SU-DHL-6 (cell line): ENCODE measurements around the gene JCAD.
"Not testable (repeated sequence)": the region's sequence is repeated elsewhere in the genome, so short reads cannot be mapped to it uniquely, and the experiment has no call there.

ENCODE experiments used
- H2AFZ ChIP-seq: fragments of 200-600 bp; sonication (generic); 2 replicates; pipeline ENCODE4 v1.6.1; 2014; ENCODE audit warnings: low read depth, mild to moderate bottlenecking, moderate library complexity, mixed read lengths, antibody characterized with exemption, low read length; ENCODE audit not compliant: severe bottlenecking
- H3F3A ChIP-seq: fragments of 200-600 bp; shearing (Covaris generic); 2 replicates; pipeline ENCODE4 v1.6.0; 2016; ENCODE audit warnings: antibody characterized with exemption, mild to moderate bottlenecking; ENCODE audit not compliant: insufficient read depth
- H3K27ac ChIP-seq: fragments of 200-600 bp; sonication (generic); 2 replicates; pipeline ENCODE4 v1.5.1; 2016; ENCODE audit warnings: low read depth, mild to moderate bottlenecking, low read length, moderate library complexity, mixed read lengths
- H3K27me3 ChIP-seq: fragments of 200-600 bp; sonication (generic), shearing (Covaris generic); 2 replicates; pipeline ENCODE4 v1.6.0; 2014; ENCODE audit warnings: mild to moderate bottlenecking, low read length
- H3K36me3 ChIP-seq: fragments of 200-600 bp; sonication (generic); 2 replicates; pipeline ENCODE4 v1.6.1; 2014; ENCODE audit warnings: mild to moderate bottlenecking, low read length, mixed read lengths
- H3K4me2 ChIP-seq: fragments of 300-600, 200-600 bp; shearing (Covaris generic), sonication (generic); 2 replicates; pipeline ENCODE4 v1.6.0; 2014; ENCODE audit warnings: low read length, low read depth, mild to moderate bottlenecking; ENCODE audit not compliant: poor library complexity, severe bottlenecking
- H3K4me3 ChIP-seq: fragments of 200-600 bp; sonication (generic); 2 replicates; pipeline ENCODE4 v1.5.1; 2014; ENCODE audit warnings: antibody characterized with exemption, low read length, mild to moderate bottlenecking, mixed read lengths; ENCODE audit not compliant: insufficient read depth, poor library complexity, severe bottlenecking
- H3K79me2 ChIP-seq: fragments of 200-600 bp; sonication (generic); 2 replicates; pipeline ENCODE4 v1.6.1; 2014; ENCODE audit warnings: mild to moderate bottlenecking, low read length, moderate library complexity; ENCODE audit not compliant: insufficient read depth
- H3K9ac ChIP-seq: fragments of 200-600 bp; sonication (generic); 2 replicates; pipeline ENCODE4 v1.7.0; 2014; ENCODE audit warnings: mild to moderate bottlenecking, low read length
- H3K9me2 ChIP-seq: fragments of 200-600 bp; sonication (generic); replicated peaks from 2 replicates; pipeline ENCODE4 v1.6.1; 2014; ENCODE audit warnings: low read length; ENCODE audit not compliant: insufficient read depth
- H3K9me3 ChIP-seq: fragments of 200-600 bp; sonication (generic); 2 replicates; pipeline ENCODE4 v1.6.1; 2014; ENCODE audit warnings: low read length, mixed read lengths; ENCODE audit not compliant: insufficient read depth
- H4K20me1 ChIP-seq: fragments of 200-600 bp; sonication (generic); 2 replicates; pipeline ENCODE4 v1.6.1; 2014; ENCODE audit warnings: low read depth, mild to moderate bottlenecking, antibody characterized with exemption, low read length, moderate library complexity, mixed read lengths
- CTCF ChIP-seq: fragments of 200-600 bp; sonication (generic); IDR thresholded peaks from one replicate; pipeline ENCODE4 v1.5.1; 2017; ENCODE audit warnings: antibody characterized with exemption, mild to moderate bottlenecking, low read length, moderate library complexity; ENCODE audit not compliant: insufficient read depth, poor library complexity, severe bottlenecking
- EZH2phosphoT487 ChIP-seq: fragments of 200-600 bp; sonication (generic), shearing (Covaris generic); conservative IDR thresholded peaks from 2 replicates; pipeline ENCODE4 v1.6.1; 2018; ENCODE audit warnings: mild to moderate bottlenecking, antibody characterized with exemption, low read length, moderate library complexity, mixed read lengths

JCAD gene

GRCh38 chr10:30006410-30006809 lies 53.0 kb downstream of the JCAD start:
- no peaks in the 10 kb centered on the region for H3F3A ChIP-seq
- no peak overlapping the region for H3K9ac ChIP-seq
- TF ChIP-seq EZH2phosphoT487, result no peak
- TF ChIP-seq CTCF, result no peak
- H4K20me1 ChIP-seq, result no peaks in the 10 kb centered on the region
- no peaks in the 10 kb centered on the region for H3K9me2 ChIP-seq
- H3K4me2 ChIP-seq, result no peak overlapping the region
- H3K27ac ChIP-seq, result no peak overlapping the region
- no peaks in the 10 kb centered on the region for H3K27me3 ChIP-seq
- no peaks in the 10 kb centered on the region for H3K9me3 ChIP-seq
- H3K36me3 ChIP-seq, result no peaks in the 10 kb centered on the region
- no peak overlapping the region for H2AFZ ChIP-seq
- H3K4me3 ChIP-seq, result no peak overlapping the region
- no peaks in the 10 kb centered on the region for H3K79me2 ChIP-seq

- not testable (repeated sequence) for H3K4me3 ChIP-seq, H3K9me3 ChIP-seq, H3K9ac ChIP-seq, H3K36me3 ChIP-seq, H3K27ac ChIP-seq, H2AFZ ChIP-seq, H3K9me2 ChIP-seq, H4K20me1 ChIP-seq, H3K27me3 ChIP-seq, H3K79me2 ChIP-seq, H3K4me2 ChIP-seq, H3F3A ChIP-seq
Measured at GRCh38 chr10:30005116-30005515, 54.3 kb downstream of the JCAD start.

- H4K20me1 ChIP-seq, result no peaks in the 10 kb centered on the region
- H3K36me3 ChIP-seq, result no peaks in the 10 kb centered on the region
- H3K9me2 ChIP-seq, result no peaks in the 10 kb centered on the region
- H3K27me3 ChIP-seq, result no peaks in the 10 kb centered on the region
- no peaks in the 10 kb centered on the region for H3K79me2 ChIP-seq
- no peak overlapping the region for H3K27ac ChIP-seq
- no peaks in the 10 kb centered on the region for H3F3A ChIP-seq
- TF ChIP-seq EZH2phosphoT487 (no peak), CTCF (peak; percentile 74)
- H3K4me2 ChIP-seq, result no peak overlapping the region
- H3K9me3 ChIP-seq, result no peaks in the 10 kb centered on the region
- H2AFZ ChIP-seq, result no peak overlapping the region
- no peak overlapping the region for H3K9ac ChIP-seq
- no peak overlapping the region for H3K4me3 ChIP-seq
Measured at GRCh38 chr10:30002426-30003266, 56.7 kb downstream of the JCAD start.

GRCh38 chr10:30000802-30001571 lies 58.4 kb downstream of the JCAD start:
- H3K4me2 ChIP-seq, result no peak overlapping the region
- no peaks in the 10 kb centered on the region for H3K9me2 ChIP-seq
- TF ChIP-seq EZH2phosphoT487, result no peak
- no peak for TF ChIP-seq CTCF

More at GRCh38 chr10:30000802-30001571, 58.4 kb downstream of the JCAD start:
- no peak overlapping the region for H3K4me3 ChIP-seq
- no peaks in the 10 kb centered on the region for H3K27me3 ChIP-seq
- H4K20me1 ChIP-seq, result no peaks in the 10 kb centered on the region
- H3F3A ChIP-seq, result no peaks in the 10 kb centered on the region
- no peaks in the 10 kb centered on the region for H3K9me3 ChIP-seq
- no peak overlapping the region for H2AFZ ChIP-seq
- H3K9ac ChIP-seq, result no peak overlapping the region
- H3K36me3 ChIP-seq, result no peaks in the 10 kb centered on the region
- H3K79me2 ChIP-seq, result no peaks in the 10 kb centered on the region
- no peak overlapping the region for H3K27ac ChIP-seq
